ENCODE measurements around the gene MAP1S. TPM values are rescaled to one million over a fixed set of nuclear protein-coding genes. Genes with fewer than 3 reads are reported as not detected.

Gene MAP1S
- 6.1 and 10.6 TPM in 2 replicates for total RNA-seq (2012; rRNA removed)
- 48.6 and 50.1 TPM in 2 replicates for polyA plus RNA-seq (2012; rRNA removed)
- polyA plus RNA-seq (2012; cell fraction: cytosol; rRNA removed) = 20.3 and 29.5 TPM in 2 replicates
- polyA plus RNA-seq (2012; cell fraction: nucleus; rRNA removed; ENCODE audit: low replicate concordance) = 20.9 and 48.9 TPM in 2 replicates
- percentile 71 among the genes with signal in this experiment for Bru-seq, nascent RNA
- percentile 65 among the genes with signal in this experiment for BruChase-seq, experiment 1, labeled RNA remaining after a 6-hour chase
- percentile 63 among the genes with signal in this experiment for BruChase-seq, experiment 2, labeled RNA remaining after a 2-hour chase
- long read RNA-seq, partial matches to known transcripts = 18 of 39 reads
- long read RNA-seq, other reads (novel, unspliced or antisense) = 17 of 39 reads

- Histone ChIP-seq H2AFZ (replicated peaks; ENCODE audit: low read length, poor library complexity) (peak within 1 kb of the TSS; percentile 96), H2BK5ac (ENCODE audit: low read depth, low read length, poor library complexity, severe bottlenecking) (peak within 1 kb of the TSS; percentile 71), H3K79me1 (ENCODE audit: low read depth in 1 of 2, low read length in 2 of 2) (peaks cover 3 to 42% of the 10 kb centered on the region in 2 experiments), H3K36me3 (ENCODE audit: control insufficient read depth, insufficient read depth, low read length) (peaks cover 13% of the 10 kb centered on the region), H2BK20ac (ENCODE audit: low read depth, low read length) (0 out of 2 replicates have a peak within 1 kb of the TSS, but pooled peaks have one; percentile 3), H3K9me3 (ENCODE audit: control insufficient read depth, insufficient read depth, low read length) (no peaks in the 10 kb centered on the region), H3K27ac (ENCODE audit: insufficient read depth, low read length) (peak within 1 kb of the TSS; percentile 68), H3K4me3 (ENCODE audit: insufficient read depth, low read depth, low read length) (peak within 1 kb of the TSS; percentile 70), H3K18ac (ENCODE audit: low read depth, low read length) (no peak within 1 kb of the TSS; the same call in 1 of the 2 replicates), H3K4me2 (ENCODE audit: low read depth, low read length) (peak within 1 kb of the TSS; percentile 94), H3K23ac (ENCODE audit: low read depth, low read length) (peak within 1 kb of the TSS; percentile 79), H3K56ac (ENCODE audit: extremely low read depth, insufficient read depth, low read length) (peak within 1 kb of the TSS; percentile 54), H2BK15ac (ENCODE audit: low read depth, low read length) (peak within 1 kb of the TSS; percentile 90; the same call in 2 of the 3 replicates), H2AK9ac (replicated peaks; ENCODE audit: low read depth, low read length, poor library complexity) (peak within 1 kb of the TSS; percentile 96), H2BK120ac (ENCODE audit: low read depth, low read length) (peak within 1 kb of the TSS; percentile 39), H4K91ac (ENCODE audit: insufficient read depth, low read depth, low read length) (peak within 1 kb of the TSS; percentile 69), H4K20me1 (ENCODE audit: insufficient read depth, low read length) (peaks cover 21% of the 10 kb centered on the region), H3K27me3 (ENCODE audit: control insufficient read depth, insufficient read depth, low read length) (no peaks in the 10 kb centered on the region), H2AK5ac (ENCODE audit: low read depth, low read length) (peak within 1 kb of the TSS; percentile 93), H3K14ac (replicated peaks; ENCODE audit: low read depth, low read length) (peak within 1 kb of the TSS; percentile 63), H4K5ac (ENCODE audit: low read depth, low read length) (peak within 1 kb of the TSS; percentile 86), H3K4ac (ENCODE audit: low read depth, low read length) (peak within 1 kb of the TSS; percentile 75), H3K4me1 (ENCODE audit: control insufficient read depth, insufficient read depth, low read length) (peaks cover 13% of the 10 kb centered on the region), H3K9ac (ENCODE audit: low read depth, low read length) (peak within 1 kb of the TSS; percentile 73), H4K8ac (ENCODE audit: low read depth in 2 of 2, low read length in 2 of 2) (peak within 1 kb of the TSS; percentile 85 to 100), H3K9me1 (ENCODE audit: insufficient read depth, low read length) (peaks cover 16% of the 10 kb centered on the region)
- intact Hi-C loops (cut with micrococcal nuclease) (no loop called here), dilution Hi-C loops (cut with HindIII; ENCODE audit: low sequenced_read_pairs, unreplicated experiment) (no loop called here), in situ Hi-C loops (cut with MboI; ENCODE audit: low sequenced_read_pairs) (no loop called here)
- POLR2A ChIA-PET (ENCODE audit: unreplicated experiment) = no interaction called here
- CTCF ChIA-PET = interaction anchor here (0.6 kb wide), 1 partner anchor 47 kb away, joined by 4 read pairs; no protein-coding TSS in a partner anchor
- DNase-seq (peak; percentile 25), ATAC-seq (ENCODE audit: low read depth) (peak; percentile 91)
- BruUV-seq (replicated peaks) = no TSS peak
- 0% methylated on average over 25 of the region's 53 CpGs; no CpG with 5 or more reads in 1 of the 2 experiments for WGBS, 2 experiments (ENCODE audit: extremely low coverage in 2 of 2, insufficient read length in 1 of 2)
- TF ChIP-seq RFX5 (IDR thresholded peaks at IDR 0.05; ENCODE audit: low read depth, low read length) (no peak), POLR2A (IDR thresholded peaks at IDR 0.05; ENCODE audit: low read depth, low read length) (peak; percentile 82), MAZ (IDR thresholded peaks at IDR 0.05; ENCODE audit: borderline replicate concordance, low read depth, low read length) (peak; percentile 38; the same call in 1 of the 2 replicates)
These were observed at the start of gene MAP1S for GRCh38 chr19:17718947-17719711. Gene MAP1S, plus strand, starts transcription at chr19:17719480. Its CDS starts 23 bp downstream, at chr19:17719503.
